ACC112 (cell line): ENCODE results near the gene TRAPPC1.
A peak's percentile ranks its signal among the peaks of the same experiment; 100 is the strongest.

Experiments
- H2AFZ ChIP-seq: fragments of 200-600 bp; sonication (generic); one replicate; pipeline ENCODE4 v1.6.0; 2017; ENCODE audit warnings: antibody characterized with exemption, low read length; ENCODE audit not compliant: unreplicated experiment
- H3K27ac ChIP-seq: fragments of 200-600 bp; sonication (generic); 2 replicates; pipeline ENCODE4 v1.5.1; 2014; ENCODE audit warnings: low read depth, mild to moderate bottlenecking, antibody characterized with exemption, low read length, moderate library complexity
- H3K27me3 ChIP-seq: fragments of 200-600 bp; sonication (generic); 2 replicates; pipeline ENCODE4 v1.6.1; 2014; ENCODE audit warnings: mild to moderate bottlenecking, antibody characterized with exemption, low read length, moderate library complexity, mixed read lengths; ENCODE audit not compliant: insufficient read depth
- H3K36me3 ChIP-seq: fragments of 200-600 bp; sonication (generic); 2 replicates; pipeline ENCODE4 v1.6.1; 2016; ENCODE audit warnings: mild to moderate bottlenecking, antibody characterized with exemption, low read length, moderate library complexity, mixed read lengths; ENCODE audit not compliant: insufficient read depth
- H3K4me1 ChIP-seq: fragments of 200-600 bp; sonication (generic); one replicate; pipeline ENCODE4 v1.6.1; 2016; ENCODE audit warnings: low read length, mixed read lengths; ENCODE audit not compliant: insufficient read depth, unreplicated experiment, control insufficient read depth
- H3K4me3 ChIP-seq: fragments of 200-600 bp; sonication (generic); 2 replicates; pipeline ENCODE4 v1.5.1; 2014; ENCODE audit warnings: mild to moderate bottlenecking, low read depth, low read length
- H3K79me2 ChIP-seq: fragments of 200-600 bp; sonication (generic); one replicate; pipeline ENCODE4 v1.6.0; 2016; ENCODE audit warnings: low read length; ENCODE audit not compliant: control insufficient read depth, unreplicated experiment, insufficient read depth

The TRAPPC1 gene

DNA sequence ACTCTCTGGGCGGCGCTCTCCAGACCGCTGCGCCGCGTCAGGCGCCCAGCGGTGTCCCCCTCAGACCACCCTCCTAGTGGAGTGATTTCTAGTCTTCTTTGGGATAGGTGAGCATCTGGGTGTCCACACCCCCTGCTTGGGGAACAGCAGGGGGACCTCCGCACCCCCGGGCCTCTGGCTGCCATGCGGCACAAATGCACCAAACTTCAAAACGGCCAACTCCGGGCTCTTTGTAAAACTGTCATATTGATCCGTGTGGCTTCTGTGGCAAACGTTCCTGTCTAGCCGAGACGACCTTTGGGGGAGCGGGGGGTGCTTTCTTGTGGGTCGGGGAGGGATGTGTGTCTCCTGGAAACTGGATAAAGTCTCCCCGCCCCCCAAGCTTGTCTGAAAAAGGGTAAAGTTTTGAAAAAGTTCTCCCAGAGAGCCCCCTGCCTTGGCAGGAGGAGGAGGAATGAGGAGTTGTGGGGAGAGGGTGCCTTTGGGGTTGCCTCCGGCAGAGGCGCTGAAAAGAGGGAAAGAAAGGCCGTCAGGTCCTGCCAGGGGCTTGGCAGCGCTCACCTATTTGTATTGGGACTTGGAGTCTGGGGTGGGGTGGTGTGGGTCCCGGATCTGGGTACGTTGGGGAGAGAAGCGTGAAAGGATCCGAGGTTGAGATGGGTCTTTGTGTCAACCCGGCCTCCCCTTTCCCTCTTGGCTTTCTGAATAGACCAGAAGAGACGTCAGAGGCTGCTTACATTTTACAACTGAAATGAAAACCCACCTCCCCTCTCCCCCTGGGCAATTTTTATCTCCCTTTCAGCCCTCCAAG, 45.3 kb downstream of the TRAPPC1 start:
- H2AFZ ChIP-seq, result no peak overlapping the region
- H3K27ac ChIP-seq, result peak overlapping the region; percentile 83
- no peaks in the 10 kb centered on the region for H3K27me3 ChIP-seq
- H3K36me3 ChIP-seq, result no peaks in the 10 kb centered on the region
- H3K4me1 ChIP-seq, result peaks cover 44% of the 10 kb centered on the region
- H3K4me3 ChIP-seq, result peak overlapping the region; percentile 91
- peaks cover 30% of the 10 kb centered on the region for H3K79me2 ChIP-seq

GRCh38 chr17:7885367-7886226, 46.1 kb downstream of the TRAPPC1 start:
- Histone ChIP-seq H3K36me3 (no peaks in the 10 kb centered on the region), H3K27ac (peak overlapping the region; percentile 83), H3K79me2 (peaks cover 30% of the 10 kb centered on the region), H3K27me3 (no peaks in the 10 kb centered on the region), H3K4me3 (peak overlapping the region; percentile 91), H3K4me1 (peaks cover 52% of the 10 kb centered on the region), H2AFZ (no peak overlapping the region)

GRCh38 chr17:7884581-7885366, 47.0 kb downstream of the TRAPPC1 start:
- 0 out of 2 replicates have a peak, but pooled peaks cover under 1% of the 10 kb centered on the region for H3K36me3 ChIP-seq
- peak overlapping the region; percentile 83; the same call in 1 of the 2 replicates for H3K27ac ChIP-seq
- H3K79me2 ChIP-seq, result peaks cover 28% of the 10 kb centered on the region
- no peaks in the 10 kb centered on the region for H3K27me3 ChIP-seq
- no peak overlapping the region for H2AFZ ChIP-seq
- peak overlapping the region; percentile 91 for H3K4me3 ChIP-seq
- peaks cover 50% of the 10 kb centered on the region for H3K4me1 ChIP-seq

- Histone ChIP-seq H3K4me3 (peak overlapping the region; percentile 76), H3K79me2 (peaks cover 20% of the 10 kb centered on the region), H3K4me1 (peaks cover 44% of the 10 kb centered on the region), H3K27ac (peak overlapping the region; percentile 52), H2AFZ (peak overlapping the region; percentile 76), H3K36me3 (0 out of 2 replicates have a peak, but pooled peaks cover 6% of the 10 kb centered on the region), H3K27me3 (no peaks in the 10 kb centered on the region)
Measured at GRCh38 chr17:7883781-7884386, 47.9 kb downstream of the TRAPPC1 start.

- Histone ChIP-seq H3K27me3 (no peaks in the 10 kb centered on the region), H3K36me3 (0 out of 2 replicates have a peak, but pooled peaks cover 6% of the 10 kb centered on the region), H2AFZ (no peak overlapping the region), H3K4me1 (peaks cover 32% of the 10 kb centered on the region), H3K4me3 (peak overlapping the region; percentile 76), H3K79me2 (peaks cover 9% of the 10 kb centered on the region), H3K27ac (peak overlapping the region; percentile 52; the same call in 1 of the 2 replicates)
Measured at GRCh38 chr17:7882629-7883028, 49.1 kb downstream of the TRAPPC1 start.

DNA sequence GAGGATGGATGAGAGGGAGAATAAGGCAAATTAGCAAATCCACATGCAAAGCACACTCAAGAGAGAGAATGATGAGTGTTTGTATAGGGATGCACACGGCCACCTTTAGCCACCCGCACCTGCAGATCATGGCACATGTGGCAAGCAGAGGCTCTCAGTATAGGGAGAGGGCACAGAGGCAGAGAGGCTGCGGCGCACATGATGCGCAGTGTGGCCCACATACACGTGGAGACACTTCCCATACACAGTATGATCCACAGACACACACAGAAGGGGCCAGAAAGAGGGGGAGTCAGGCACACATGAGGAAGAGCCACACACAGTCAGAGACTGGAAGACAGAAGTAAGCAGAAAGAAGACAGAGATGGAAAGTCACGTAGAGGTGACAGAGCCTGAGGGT, 49.7 kb downstream of the TRAPPC1 start:
- Histone ChIP-seq H2AFZ (no peak overlapping the region), H3K4me1 (peaks cover 32% of the 10 kb centered on the region), H3K27ac (no peak overlapping the region), H3K27me3 (no peaks in the 10 kb centered on the region), H3K36me3 (0 out of 2 replicates have a peak, but pooled peaks cover 6% of the 10 kb centered on the region), H3K79me2 (peaks cover 9% of the 10 kb centered on the region), H3K4me3 (no peak overlapping the region)

DNA sequence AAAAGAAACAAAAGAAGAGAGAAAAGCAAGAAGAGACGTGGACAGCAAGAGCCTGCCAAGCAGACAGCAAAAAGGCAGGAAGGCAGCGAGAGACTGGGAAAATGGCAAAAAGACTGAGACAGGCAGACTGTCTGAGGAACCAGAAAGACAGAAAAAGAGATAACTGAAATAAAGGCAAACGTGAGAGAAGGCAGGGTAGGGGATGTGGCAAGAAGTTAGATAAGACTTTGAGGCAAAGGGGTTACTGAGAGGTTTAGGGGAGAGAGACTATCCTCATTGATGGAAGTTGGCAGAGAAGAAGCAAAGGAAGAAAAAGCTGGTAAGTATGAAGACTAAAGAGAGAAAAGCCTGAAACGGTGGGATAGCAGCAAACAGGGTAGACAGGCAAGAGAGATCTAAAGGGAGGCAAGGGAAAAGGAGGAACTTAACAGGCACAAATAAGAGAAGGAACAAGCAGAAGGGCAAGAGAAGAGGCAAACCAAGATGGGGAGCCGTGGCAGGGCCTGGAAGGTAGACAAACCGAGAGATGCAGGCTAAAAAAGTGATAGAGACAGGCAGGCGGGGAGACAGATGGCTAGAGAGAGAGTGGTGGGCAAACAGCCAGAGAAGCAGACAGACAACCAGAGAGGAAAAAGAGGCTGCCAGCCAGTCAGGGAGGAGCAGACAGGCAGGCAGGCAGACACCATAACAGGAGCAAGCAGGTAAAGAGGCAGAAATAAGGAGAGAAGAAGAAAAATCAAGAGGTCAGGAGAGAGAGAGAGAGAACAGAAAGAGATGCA, 50.3 kb downstream of the TRAPPC1 start:
- no peak overlapping the region for H3K4me3 ChIP-seq

More for the DNA sequence above, 50.3 kb downstream of the TRAPPC1 start:
- Histone ChIP-seq H3K79me2 (peaks cover 9% of the 10 kb centered on the region), H3K27ac (no peak overlapping the region), H3K4me1 (peaks cover 32% of the 10 kb centered on the region), H2AFZ (no peak overlapping the region), H3K36me3 (0 out of 2 replicates have a peak, but pooled peaks cover 6% of the 10 kb centered on the region), H3K27me3 (no peaks in the 10 kb centered on the region)
